Measurements from ENCODE around the gene SKAP2. TPM values are rescaled to one million over a fixed set of nuclear protein-coding genes. Genes with fewer than 3 reads are reported as not detected.

Gene SKAP2
- total and polyA plus RNA-seq, 2 donors (not counting 3 experiments of a cell fraction or from before 2014, with no cell fraction given) = 4.0 to 27.6 TPM

DNA sequence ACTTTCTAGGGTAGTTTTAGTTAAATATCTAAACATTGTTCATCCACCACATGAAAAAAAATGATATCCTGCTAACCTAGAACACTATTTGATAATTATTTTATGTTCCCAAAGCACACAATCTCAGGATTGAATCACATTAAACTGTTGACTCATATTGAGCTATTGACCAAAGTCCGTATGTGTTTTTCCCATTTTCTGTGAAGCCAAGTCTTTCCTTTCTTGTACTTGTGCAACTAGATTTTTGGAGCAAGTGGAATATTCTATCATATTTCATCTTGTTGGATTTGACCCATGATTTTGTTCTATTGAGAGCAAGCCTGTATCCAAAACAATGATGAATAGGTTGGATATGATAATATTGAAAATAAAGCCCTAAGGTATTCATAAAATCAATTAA lies 164.6 kb downstream of the SKAP2 start:
- H4K20me1 ChIP-seq (replicated peaks; ENCODE audit: control insufficient read depth, extremely low read depth, insufficient read depth, low read length) = no peaks in the 10 kb centered on the region
- H3K4me1 ChIP-seq (ENCODE audit: control insufficient read depth, extremely low read depth, insufficient read depth, low read length) = peaks cover 2% of the 10 kb centered on the region
- no peaks in the 10 kb centered on the region for H3K27me3 ChIP-seq (ENCODE audit: control insufficient read depth in 2 of 2, insufficient read depth in 2 of 2, low read length in 2 of 2)
- dilution Hi-C loops (cut with MboI; ENCODE audit: extremely low pct_ligation_motif_present, low sequenced_read_pairs) = no loop called here
- H3K27ac ChIP-seq (ENCODE audit: insufficient read depth, low read depth, low read length) = no peak overlapping the region
- POLR2A ChIA-PET = no interaction called here
- no peak overlapping the region for H2AFZ ChIP-seq (ENCODE audit: low read depth, low read length)
- intact Hi-C loops (cut with micrococcal nuclease) = no loop called here
- no peaks in the 10 kb centered on the region for H3K9me1 ChIP-seq (replicated peaks; ENCODE audit: control insufficient read depth, extremely low read depth, insufficient read depth, low read length)
- no peaks in the 10 kb centered on the region for H3K79me2 ChIP-seq (ENCODE audit: control insufficient read depth, insufficient read depth, low read length)
- no peak overlapping the region for H3K9ac ChIP-seq (replicated peaks; ENCODE audit: extremely low read depth, insufficient read depth, low read length)
- FAIRE-seq (no peak), DNase-seq (ENCODE audit: low read depth, low spot score) (no peak)
- BruUV-seq (replicated peaks) = no TSS peak
- H3K4me2 ChIP-seq (ENCODE audit: insufficient read depth, low read length) = no peak overlapping the region
- no peak for TF ChIP-seq EZH2 (IDR thresholded peaks at IDR 0.05; ENCODE audit: borderline replicate concordance, low read depth, low read length, severe bottlenecking)
- TF ChIP-seq GATA2 (IDR thresholded peaks at IDR 0.05; ENCODE audit: insufficient read depth, insufficient read length, low read depth, low read length) = no peak
- no peak for TF ChIP-seq CTCF (IDR thresholded peaks at IDR 0.05; ENCODE audit: extremely low read depth in 1 of 2, insufficient read depth in 1 of 2, low read depth in 1 of 2, low read length in 2 of 2)
- no peak for TF ChIP-seq POLR2AphosphoS5 (IDR thresholded peaks at IDR 0.05; ENCODE audit: insufficient read depth, low read depth, low read length)
- TF ChIP-seq MAX (IDR thresholded peaks at IDR 0.05; ENCODE audit: insufficient read depth, insufficient read length) = no peak
- no peak for TF ChIP-seq MYC (IDR thresholded peaks at IDR 0.05; ENCODE audit: low read depth, low read length)
- TF ChIP-seq FOS (IDR thresholded peaks at IDR 0.05; ENCODE audit: borderline replicate concordance, insufficient read depth, low read length) = no peak
- no peak for TF ChIP-seq JUN (IDR thresholded peaks at IDR 0.05; ENCODE audit: borderline replicate concordance, insufficient read depth, insufficient read length, low read depth)
- TF ChIP-seq POLR2A (IDR thresholded peaks at IDR 0.05; ENCODE audit: low read depth, low read length) = no peak
- H3K9me3 ChIP-seq (replicated peaks; ENCODE audit: control insufficient read depth, insufficient read depth, low read length) = no peaks in the 10 kb centered on the region
- CTCF ChIA-PET = interaction anchor here (1.3 kb wide), 1 partner anchor 11 kb away, joined by 4 read pairs; no protein-coding TSS in a partner anchor
- H3K36me3 ChIP-seq (ENCODE audit: control insufficient read depth in 2 of 2, extremely low read depth in 1 of 2, insufficient read depth in 2 of 2, low read length in 2 of 2) = no peaks in the 10 kb centered on the region
- H3K4me3 ChIP-seq (replicated peaks in 1 of 3; ENCODE audit: insufficient read depth in 1 of 3, low read depth in 1 of 3, low read length in 3 of 3) = no peak overlapping the region
